Mesenchymal stem cell (in vitro differentiated cells and primary cell): ENCODE results near the gene FXR2.
A peak's percentile ranks its signal among the peaks of the same experiment; 100 is the strongest.

Experiments
- DNase-seq: peaks from one replicate; pipeline ENCODE4 v3.0.0-alpha.2; 2013
- H2AFZ ChIP-seq: one replicate; pipeline ENCODE4 v1.6.1; 2013; ENCODE audit warnings: low read depth, mild to moderate bottlenecking, control low read depth, inconsistent platforms, low read length, moderate library complexity
- H2AK5ac ChIP-seq: 2 replicates; pipeline ENCODE4 v1.6.1; 2013; ENCODE audit warnings: low read length, moderate library complexity, mild to moderate bottlenecking, inconsistent platforms; ENCODE audit not compliant: severe bottlenecking
- H2BK120ac ChIP-seq: one replicate; pipeline ENCODE4 v1.6.1; 2013; ENCODE audit warnings: low read depth, mild to moderate bottlenecking, inconsistent platforms, low read length, moderate library complexity
- H2BK12ac ChIP-seq, 2 experiments: one replicate each; pipeline ENCODE4 v1.6.1; 2013; ENCODE audit warnings: inconsistent platforms in 2 of 2, low read length in 2 of 2, mild to moderate bottlenecking in 2 of 2, moderate library complexity in 2 of 2, control low read depth in 1 of 2
- H2BK15ac ChIP-seq: one replicate; pipeline ENCODE4 v1.6.1; 2013; ENCODE audit warnings: mild to moderate bottlenecking, low read depth, inconsistent platforms; ENCODE audit not compliant: poor library complexity, severe bottlenecking
- H2BK5ac ChIP-seq: 2 replicates; pipeline ENCODE4 v1.6.1; 2013; ENCODE audit warnings: low read depth, mild to moderate bottlenecking, low read length, control low read depth, inconsistent platforms; ENCODE audit not compliant: poor library complexity, severe bottlenecking
- H3K14ac ChIP-seq, 2 experiments: one replicate each; pipeline ENCODE4 v1.6.1; 2013; ENCODE audit warnings: inconsistent platforms in 2 of 2, low read length in 2 of 2, control low read depth in 1 of 2, mild to moderate bottlenecking in 1 of 2, moderate library complexity in 1 of 2
- H3K18ac ChIP-seq, 2 experiments: one replicate each; pipeline ENCODE4 v1.6.1; 2013; ENCODE audit warnings: inconsistent platforms in 2 of 2, low read length in 2 of 2, control low read depth in 1 of 2, low read depth in 1 of 2, mild to moderate bottlenecking in 1 of 2
- H3K23ac ChIP-seq, 2 experiments: one replicate each; pipeline ENCODE4 v1.6.1; 2013; ENCODE audit warnings: inconsistent platforms in 2 of 2, low read length in 2 of 2, mild to moderate bottlenecking in 2 of 2, moderate library complexity in 2 of 2, control low read depth in 1 of 2
- H3K27ac ChIP-seq: 2 replicates; pipeline ENCODE4 v1.5.1; 2013; ENCODE audit warnings: mild to moderate bottlenecking, moderate library complexity, low read length, control low read depth, inconsistent platforms; ENCODE audit not compliant: poor library complexity, severe bottlenecking
- H3K27me3 ChIP-seq, 2 experiments: 2 replicates each; pipeline versions ENCODE4 v1.6.1 to v1.7.0; 2013; ENCODE audit warnings: low read length in 2 of 2, mild to moderate bottlenecking in 2 of 2, moderate library complexity in 2 of 2, control low read depth in 1 of 2, inconsistent platforms in 1 of 2; ENCODE audit not compliant: control insufficient read depth in 1 of 2, insufficient read depth in 1 of 2
- H3K36me3 ChIP-seq, 2 experiments: 2 replicates each; pipeline versions ENCODE4 v1.6.1 to v1.7.0; 2013; ENCODE audit warnings: low read length in 2 of 2, control low read depth in 1 of 2, inconsistent platforms in 1 of 2, low read depth in 1 of 2, mild to moderate bottlenecking in 1 of 2; ENCODE audit not compliant: insufficient read depth in 2 of 2, control insufficient read depth in 1 of 2
- H3K4ac ChIP-seq, 2 experiments: one replicate each; pipeline ENCODE4 v1.6.1; 2013; ENCODE audit warnings: inconsistent platforms in 2 of 2, low read length in 2 of 2, mild to moderate bottlenecking in 2 of 2, moderate library complexity in 2 of 2, control low read depth in 1 of 2, low read depth in 1 of 2
- H3K4me1 ChIP-seq: 2 replicates; pipeline ENCODE4 v1.6.1; 2013; ENCODE audit warnings: low read depth, low read length, control low read depth; ENCODE audit not compliant: control insufficient read depth, insufficient read depth
- H3K4me2 ChIP-seq: 2 replicates; pipeline ENCODE4 v1.6.1; 2013; ENCODE audit warnings: low read length, mild to moderate bottlenecking, inconsistent platforms; ENCODE audit not compliant: poor library complexity, severe bottlenecking
- H3K4me3 ChIP-seq, 2 experiments: 2 replicates each; pipeline versions ENCODE4 v1.5.1 to v1.7.0; 2013; ENCODE audit warnings: low read length in 2 of 2, mild to moderate bottlenecking in 2 of 2, control low read depth in 1 of 2, low read depth in 1 of 2; ENCODE audit not compliant: insufficient read depth in 1 of 2
- H3K79me1 ChIP-seq: replicated peaks from 2 replicates; pipeline ENCODE4 v1.6.1; 2013; ENCODE audit warnings: mild to moderate bottlenecking, control low read depth, low read length, inconsistent platforms; ENCODE audit not compliant: poor library complexity, severe bottlenecking
- H3K9ac ChIP-seq: 2 replicates; pipeline ENCODE4 v1.7.0; 2013; ENCODE audit warnings: mild to moderate bottlenecking, low read length, moderate library complexity
- H3K9me3 ChIP-seq: 2 replicates; pipeline ENCODE4 v1.7.0; 2013; ENCODE audit warnings: mild to moderate bottlenecking, low read length; ENCODE audit not compliant: control insufficient read depth
- H4K8ac ChIP-seq: one replicate; pipeline ENCODE4 v1.6.1; 2013; ENCODE audit warnings: inconsistent platforms, mild to moderate bottlenecking, low read length, moderate library complexity
- H4K91ac ChIP-seq: one replicate; pipeline ENCODE4 v1.6.1; 2013; ENCODE audit warnings: mild to moderate bottlenecking, low read length, inconsistent platforms
- WGBS: methylation state at CpG from one replicate; pipeline ENCODE4 v1.1.7; 2013; ENCODE audit warnings: mixed read lengths; 5-methylcytosine and 5-hydroxymethylcytosine counted together

Gene FXR2

DNA sequence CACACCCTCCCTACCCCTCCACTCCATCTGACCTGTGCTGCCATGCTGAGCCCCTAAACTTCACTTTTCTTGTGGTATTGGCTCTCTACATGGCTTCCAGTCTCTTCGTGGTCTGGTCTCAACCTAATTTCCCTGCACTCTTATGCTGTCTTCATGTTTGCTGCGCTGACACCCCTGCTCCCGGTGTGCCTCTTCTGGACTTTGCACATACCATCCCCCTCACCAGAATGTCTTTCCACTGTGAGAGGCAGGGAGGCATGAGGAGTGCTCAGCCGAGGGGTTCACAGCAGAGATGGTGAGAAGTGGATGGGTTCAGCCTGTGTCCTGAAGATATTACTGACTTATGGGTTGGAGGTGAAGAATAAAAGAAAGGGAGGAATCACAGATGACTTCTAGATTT is 63.3 kb downstream of the FXR2 start:
- H3K79me1 ChIP-seq: peaks cover 3% of the 10 kb centered on the region
- H3K23ac ChIP-seq: no peak overlapping the region
- no peaks in the 10 kb centered on the region for H3K27me3 ChIP-seq
- H3K4me1 ChIP-seq: peaks cover 15% of the 10 kb centered on the region
- no peak overlapping the region for H3K4me2 ChIP-seq
- H3K4ac ChIP-seq: no peak overlapping the region
- H2BK15ac ChIP-seq: no peak overlapping the region
- no peak for DNase-seq
- 99% methylated on average over 4 of the region's 4 CpGs for WGBS
- no peak overlapping the region for H3K18ac ChIP-seq
- no peak overlapping the region for H2BK12ac ChIP-seq
- no peaks in the 10 kb centered on the region for H3K9me3 ChIP-seq
- no peak overlapping the region for H2AFZ ChIP-seq
- H3K9ac ChIP-seq: no peak overlapping the region
- H3K14ac ChIP-seq: no peak overlapping the region
- no peak overlapping the region for H4K8ac ChIP-seq
- H2BK5ac ChIP-seq: no peak overlapping the region
- H3K36me3 ChIP-seq: peaks cover 5 to 6% of the 10 kb centered on the region in 2 experiments
- H4K91ac ChIP-seq: no peak overlapping the region
- H2AK5ac ChIP-seq: no peak overlapping the region
- H2BK120ac ChIP-seq: no peak overlapping the region
- no peak overlapping the region for H3K27ac ChIP-seq
- no peak overlapping the region for H3K4me3 ChIP-seq

DNA sequence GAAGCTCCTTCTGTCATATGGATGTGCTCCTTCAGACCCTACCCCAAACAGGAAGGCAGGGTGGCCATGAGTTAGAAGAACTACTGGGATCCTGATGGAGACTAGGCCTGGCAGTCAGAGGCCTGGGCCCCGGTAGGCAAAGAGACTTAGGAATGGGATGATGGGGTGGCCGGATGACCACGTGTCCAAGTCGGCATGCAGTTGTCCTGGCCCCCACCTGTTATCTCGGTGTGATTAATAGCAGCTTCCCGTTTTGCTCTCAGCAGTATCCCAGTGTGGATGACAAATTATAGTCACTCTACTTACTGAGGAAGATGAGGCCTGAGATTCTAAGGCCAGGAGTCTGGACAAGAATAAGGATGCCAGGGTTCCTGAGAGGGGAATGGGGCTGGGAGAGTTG is 64.4 kb downstream of the FXR2 start:
- Histone ChIP-seq H2AK5ac (no peak overlapping the region), H3K9ac (no peak overlapping the region), H2BK12ac (no peak overlapping the region), H3K9me3 (no peaks in the 10 kb centered on the region), H3K36me3 (peaks cover 5 to 6% of the 10 kb centered on the region in 2 experiments), H3K23ac (no peak overlapping the region), H3K4me1 (peaks cover 15% of the 10 kb centered on the region), H4K8ac (no peak overlapping the region), H3K14ac (no peak overlapping the region), H3K18ac (no peak overlapping the region), H2BK15ac (no peak overlapping the region), H2AFZ (no peak overlapping the region), H3K4me3 (no peak overlapping the region), H2BK5ac (no peak overlapping the region), H3K4ac (no peak overlapping the region), H2BK120ac (no peak overlapping the region), H3K4me2 (no peak overlapping the region), H4K91ac (no peak overlapping the region), H3K79me1 (peaks cover 3% of the 10 kb centered on the region), H3K27me3 (no peaks in the 10 kb centered on the region), H3K27ac (no peak overlapping the region)
- WGBS: 85% methylated on average over 6 of the region's 6 CpGs
- no peak for DNase-seq

DNA sequence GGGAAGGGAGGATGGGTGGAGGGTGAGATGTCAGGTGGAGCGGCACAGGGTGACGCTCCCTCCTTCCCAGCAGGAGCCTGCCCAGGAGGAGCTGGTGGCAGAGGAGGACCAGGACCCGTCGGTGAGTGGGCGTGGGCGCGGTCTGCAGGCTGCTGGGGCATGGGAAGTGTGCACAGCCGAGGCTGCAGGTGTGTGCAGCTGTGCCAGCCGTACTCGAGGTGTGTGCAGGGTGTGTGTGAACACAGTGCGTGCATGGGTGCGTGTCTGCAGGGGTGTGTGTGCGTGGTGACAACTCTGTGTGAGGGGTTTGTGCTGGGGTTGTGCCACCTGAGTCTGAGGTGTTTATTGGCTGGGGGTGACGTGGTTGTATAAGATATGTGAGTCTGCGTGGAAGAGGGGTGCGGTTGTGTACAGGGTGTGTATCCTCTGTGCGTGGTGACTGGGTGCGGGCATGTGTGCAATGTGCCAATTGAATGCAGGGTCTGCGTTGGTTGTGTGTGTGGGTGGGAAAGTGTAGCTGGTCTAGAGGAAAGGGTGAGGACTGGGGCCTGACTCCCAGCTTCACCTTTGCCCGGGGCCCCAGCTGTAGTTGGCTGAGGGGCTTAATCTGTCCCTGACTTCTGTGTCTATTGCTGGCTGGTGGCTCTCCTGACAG is 65.2 kb downstream of the FXR2 start:
- H2BK15ac ChIP-seq: no peak overlapping the region
- 80% methylated on average over 20 of the region's 20 CpGs for WGBS
- H3K23ac ChIP-seq: peak overlapping the region in 1 of 2 experiments; percentile 10
- H3K4ac ChIP-seq: peak overlapping the region in 1 of 2 experiments; percentile 93
- peak overlapping the region; percentile 89 for H2AFZ ChIP-seq
- H3K4me1 ChIP-seq: peaks cover 15% of the 10 kb centered on the region
- no peak overlapping the region for H3K27ac ChIP-seq
- no peaks in the 10 kb centered on the region for H3K9me3 ChIP-seq
- DNase-seq: peak; percentile 10
- H3K14ac ChIP-seq: peak overlapping the region in 1 of 2 experiments; percentile 57
- peak overlapping the region; percentile 91 for H2BK120ac ChIP-seq
- H4K8ac ChIP-seq: peak overlapping the region; percentile 99
- peak overlapping the region; percentile 99 for H3K4me2 ChIP-seq
- peak overlapping the region; percentile 95 for H4K91ac ChIP-seq
- peaks cover 5 to 6% of the 10 kb centered on the region in 2 experiments for H3K36me3 ChIP-seq
- peak overlapping the region; percentile 79 to 84 for H3K4me3 ChIP-seq
- H3K79me1 ChIP-seq: peaks cover 3% of the 10 kb centered on the region
- peak overlapping the region; percentile 86 for H3K9ac ChIP-seq
- no peak overlapping the region for H2AK5ac ChIP-seq
- H2BK12ac ChIP-seq: peak overlapping the region; percentile 75 to 77
- no peak overlapping the region for H2BK5ac ChIP-seq
- H3K18ac ChIP-seq: peak overlapping the region; percentile 29 to 82
- no peaks in the 10 kb centered on the region for H3K27me3 ChIP-seq

DNA sequence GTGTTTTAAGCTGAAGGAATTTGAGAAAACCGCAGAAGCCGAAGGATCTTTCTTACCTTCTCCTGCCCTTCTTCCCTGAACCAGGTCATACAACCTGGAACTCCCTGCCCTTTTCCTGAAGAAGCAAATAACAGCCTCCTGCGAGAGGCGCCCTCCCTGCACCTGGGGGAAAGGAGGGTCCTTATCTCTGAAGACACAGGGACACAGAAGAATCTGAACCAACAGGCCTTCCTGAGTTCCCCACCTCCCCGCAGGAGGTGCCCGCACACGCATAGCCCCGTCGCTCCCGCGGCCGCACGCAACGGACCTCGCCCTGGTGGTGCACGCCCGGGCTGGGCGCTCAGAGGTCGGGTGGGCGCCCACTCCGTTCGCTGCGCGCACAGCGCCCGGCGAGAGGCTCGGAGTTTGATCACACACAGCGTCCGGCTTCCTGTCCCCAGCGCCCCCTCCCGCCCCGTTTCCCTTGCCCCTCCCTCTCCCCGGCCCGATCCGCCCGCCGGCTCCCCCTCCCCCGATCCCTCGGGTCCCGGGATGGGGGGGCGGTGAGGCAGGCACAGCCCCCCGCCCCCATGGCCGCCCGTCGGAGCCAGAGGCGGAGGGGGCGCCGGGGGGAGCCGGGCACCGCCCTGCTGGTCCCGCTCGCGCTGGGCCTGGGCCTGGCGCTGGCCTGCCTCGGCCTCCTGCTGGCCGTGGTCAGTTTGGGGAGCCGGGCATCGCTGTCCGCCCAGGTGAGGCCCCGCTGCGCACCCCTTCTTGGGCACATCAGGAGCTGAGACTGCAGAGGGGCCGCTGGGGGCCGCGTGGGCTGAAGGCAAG is 65.9 kb downstream of the FXR2 start, which contains the start of gene TNFSF12:
Gene TNFSF12, plus strand, starts transcription at position 474 of the 816 bp plus-strand sequence. Its CDS starts 96 bp downstream, at position 570.
- Histone ChIP-seq H4K91ac (peak within 1 kb of the TSS; percentile 97), H3K4me1 (peaks cover 15% of the 10 kb centered on the region), H2BK12ac (peak within 1 kb of the TSS; percentile 77 to 85), H3K4ac (peak within 1 kb of the TSS; percentile 92 to 93), H2BK5ac (peak within 1 kb of the TSS; percentile 9), H2BK15ac (peak within 1 kb of the TSS; percentile 95), H2AFZ (peak within 1 kb of the TSS; percentile 92), H3K14ac (peak within 1 kb of the TSS in 1 of 2 experiments; percentile 93), H2AK5ac (no peak within 1 kb of the TSS), H2BK120ac (peak within 1 kb of the TSS; percentile 91), H4K8ac (peak within 1 kb of the TSS; percentile 99), H3K4me2 (peak within 1 kb of the TSS; percentile 99), H3K79me1 (peaks cover 3% of the 10 kb centered on the region), H3K27me3 (peaks cover 0 to under 1% of the 10 kb centered on the region in 2 experiments), H3K9me3 (no peaks in the 10 kb centered on the region), H3K36me3 (peaks cover 4% of the 10 kb centered on the region in 2 experiments), H3K23ac (peak within 1 kb of the TSS in 1 of 2 experiments; percentile 79), H3K18ac (peak within 1 kb of the TSS; percentile 84 to 99), H3K9ac (peak within 1 kb of the TSS; percentile 86), H3K27ac (no peak within 1 kb of the TSS), H3K4me3 (peak within 1 kb of the TSS; percentile 79 to 84)
- 6% methylated on average over 39 of the region's 65 CpGs for whole genome bisulfite sequencing
- DNase-seq: peak; percentile 40
